Measurements from ENCODE around the gene SCUBE3. TPM values are rescaled to one million over a fixed set of nuclear protein-coding genes. Genes with fewer than 3 reads are reported as not detected.

The SCUBE3 gene
- total and polyA plus RNA-seq, 2 experiments from 2014 or later, result 0.39 to 1.1 TPM

GRCh38 chr6:35190306-35190705 lies 23.4 kb upstream of the SCUBE3 start:
- no peak overlapping the region for H3K4me3 Mint-ChIP-seq

GRCh38 chr6:35191889-35192288 lies 21.9 kb upstream of the SCUBE3 start:
- Mint-ChIP-seq H3K27ac (no peak overlapping the region), H3K36me3 (ENCODE audit: low read depth) (no peaks in the 10 kb centered on the region), H3K4me3 (no peak overlapping the region), H3K27me3 (ENCODE audit: insufficient read depth, low read depth, poor library complexity) (peaks cover 8% of the 10 kb centered on the region), H3K9me3 (0 out of 3 replicates have a peak, but pooled peaks cover 4% of the 10 kb centered on the region), H3K4me1 (peaks cover 14% of the 10 kb centered on the region)
- H3F3A ChIP-seq (replicated peaks; ENCODE audit: low read depth), result no peaks in the 10 kb centered on the region
- H3K79me2 ChIP-seq (replicated peaks; ENCODE audit: insufficient read depth), result no peaks in the 10 kb centered on the region
- peak overlapping the region; percentile 47; the same call in 1 of the 2 replicates for H2AFZ ChIP-seq
- H3K27ac ChIP-seq (ENCODE audit: low read depth), result no peak overlapping the region
- DNase-seq (ENCODE audit: low spot score), result no peak
- no peak for ATAC-seq
- no peak overlapping the region for H3K4me2 ChIP-seq
- H3K27me3 ChIP-seq (ENCODE audit: insufficient read depth), result no peaks in the 10 kb centered on the region
- no peak overlapping the region for H3K4me3 ChIP-seq
- no peaks in the 10 kb centered on the region for H3K36me3 ChIP-seq (ENCODE audit: insufficient read depth)
- H4K20me1 ChIP-seq (replicated peaks; ENCODE audit: insufficient read depth), result no peaks in the 10 kb centered on the region; the same call in 1 of the 2 replicates
- no peaks in the 10 kb centered on the region; the same call in 1 of the 2 replicates for H3K9me2 ChIP-seq (ENCODE audit: insufficient read depth)
- no peaks in the 10 kb centered on the region; the same call in 1 of the 2 replicates for H3K4me1 ChIP-seq (ENCODE audit: insufficient read depth)
- TF ChIP-seq JUNB (IDR thresholded peaks at IDR 0.05; ENCODE audit: unreplicated experiment) (no peak), CTCF (conservative IDR thresholded peaks at IDR 0.05; ENCODE audit: low read depth in 2 of 2) (no peak), EZH2 (IDR thresholded peaks at IDR 0.05; ENCODE audit: low read depth, unreplicated experiment) (no peak), ZNF331 (CRISPR knock-in tag; IDR thresholded peaks at IDR 0.05; ENCODE audit: low read depth) (no peak), CREB1 (CRISPR knock-in tag; IDR thresholded peaks at IDR 0.05; ENCODE audit: low read depth) (no peak), EZH2phosphoT487 (IDR thresholded peaks at IDR 0.05; ENCODE audit: unreplicated experiment) (no peak), NANOG (IDR thresholded peaks at IDR 0.05; ENCODE audit: borderline replicate concordance) (no peak), STAT1 (IDR thresholded peaks at IDR 0.05; ENCODE audit: unreplicated experiment) (no peak), ZNF114 (CRISPR knock-in tag; IDR thresholded peaks at IDR 0.05) (no peak), POLR2AphosphoS5 (IDR thresholded peaks at IDR 0.05; ENCODE audit: low read depth) (no peak), REST (IDR thresholded peaks at IDR 0.05; ENCODE audit: unreplicated experiment) (no peak)

More at GRCh38 chr6:35190306-35190705, 23.4 kb upstream of the SCUBE3 start:
- DNase-seq (ENCODE audit: low spot score) (no peak), ATAC-seq (no peak)
- no peaks in the 10 kb centered on the region; the same call in 1 of the 2 replicates for H3K4me1 ChIP-seq (ENCODE audit: insufficient read depth)
- H3K27me3 Mint-ChIP-seq (ENCODE audit: insufficient read depth, low read depth, poor library complexity), result peaks cover 11% of the 10 kb centered on the region
- no peaks in the 10 kb centered on the region for H3K36me3 ChIP-seq (ENCODE audit: insufficient read depth)
- no peak overlapping the region for H3K27ac Mint-ChIP-seq
- peaks cover 13% of the 10 kb centered on the region for H3K4me1 Mint-ChIP-seq
- H3K27me3 ChIP-seq (ENCODE audit: insufficient read depth), result no peaks in the 10 kb centered on the region
- no peak overlapping the region for H3K27ac ChIP-seq (ENCODE audit: low read depth)
- no peaks in the 10 kb centered on the region for H3K36me3 Mint-ChIP-seq (ENCODE audit: low read depth)
- no peaks in the 10 kb centered on the region for H3K79me2 ChIP-seq (replicated peaks; ENCODE audit: insufficient read depth)
- no peak overlapping the region for H2AFZ ChIP-seq
- TF ChIP-seq STAT1 (IDR thresholded peaks at IDR 0.05; ENCODE audit: unreplicated experiment), result no peak
- 0 out of 3 replicates have a peak, but pooled peaks cover 4% of the 10 kb centered on the region for H3K9me3 Mint-ChIP-seq
- no peaks in the 10 kb centered on the region; the same call in 1 of the 2 replicates for H3K9me2 ChIP-seq (ENCODE audit: insufficient read depth)
- no peaks in the 10 kb centered on the region for H3F3A ChIP-seq (replicated peaks; ENCODE audit: low read depth)
- H3K4me2 ChIP-seq, result no peak overlapping the region
- H4K20me1 ChIP-seq (replicated peaks; ENCODE audit: insufficient read depth), result no peaks in the 10 kb centered on the region; the same call in 1 of the 2 replicates
- H3K4me3 ChIP-seq, result no peak overlapping the region

All from GM23338 (cell line).